ENCODE data around the gene PPP1CA. TPM values are rescaled to one million over a fixed set of nuclear protein-coding genes. Genes with fewer than 3 reads are reported as not detected.

PPP1CA gene
- total and polyA plus RNA-seq, 8 donors, result 108 to 173 (median 140) TPM

DNA sequence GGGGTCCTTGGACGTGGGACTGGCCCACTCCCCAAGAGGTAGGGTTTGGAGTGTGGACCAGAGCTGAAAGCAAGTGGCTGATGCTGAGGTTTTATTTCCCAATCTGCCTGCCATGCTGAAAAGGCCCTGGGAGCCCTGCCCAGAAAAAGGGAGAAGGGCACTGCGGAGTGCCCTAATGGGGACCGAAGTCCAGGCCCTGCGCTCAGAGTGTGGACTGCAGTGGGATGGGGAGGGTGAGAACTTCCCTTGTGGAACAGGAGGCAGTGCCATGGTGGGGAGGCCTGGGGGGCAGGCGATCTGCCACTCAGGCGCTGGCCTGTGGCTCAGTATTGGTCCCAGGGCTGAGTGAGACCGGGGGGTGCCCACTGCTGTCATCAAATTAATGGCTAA, 46.6 kb upstream of the PPP1CA start:
- TF ChIP-seq, protein P1, sequence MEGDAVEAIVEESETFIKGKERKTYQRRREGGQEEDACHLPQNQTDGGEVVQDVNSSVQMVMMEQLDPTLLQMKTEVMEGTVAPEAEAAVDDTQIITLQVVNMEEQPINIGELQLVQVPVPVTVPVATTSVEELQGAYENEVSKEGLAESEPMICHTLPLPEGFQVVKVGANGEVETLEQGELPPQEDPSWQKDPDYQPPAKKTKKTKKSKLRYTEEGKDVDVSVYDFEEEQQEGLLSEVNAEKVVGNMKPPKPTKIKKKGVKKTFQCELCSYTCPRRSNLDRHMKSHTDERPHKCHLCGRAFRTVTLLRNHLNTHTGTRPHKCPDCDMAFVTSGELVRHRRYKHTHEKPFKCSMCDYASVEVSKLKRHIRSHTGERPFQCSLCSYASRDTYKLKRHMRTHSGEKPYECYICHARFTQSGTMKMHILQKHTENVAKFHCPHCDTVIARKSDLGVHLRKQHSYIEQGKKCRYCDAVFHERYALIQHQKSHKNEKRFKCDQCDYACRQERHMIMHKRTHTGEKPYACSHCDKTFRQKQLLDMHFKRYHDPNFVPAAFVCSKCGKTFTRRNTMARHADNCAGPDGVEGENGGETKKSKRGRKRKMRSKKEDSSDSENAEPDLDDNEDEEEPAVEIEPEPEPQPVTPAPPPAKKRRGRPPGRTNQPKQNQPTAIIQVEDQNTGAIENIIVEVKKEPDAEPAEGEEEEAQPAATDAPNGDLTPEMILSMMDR (IDR thresholded peaks at IDR 0.05), result no peak
- no peaks in the 10 kb centered on the region for H3K36me3 ChIP-seq
- intact Hi-C loops (cut with DNase I), result no loop called here
- peaks cover 0 to 31% of the 10 kb centered on the region in 2 donors for H3K4me1 ChIP-seq
- DNase-seq, result peak in 1 of 4 donors; percentile 55
- H3K27me3 ChIP-seq, result no peaks in the 10 kb centered on the region
- no peak for ATAC-seq
- H3K4me3 ChIP-seq, result no peak overlapping the region
- H3K27ac ChIP-seq, result no peak overlapping the region
- no peaks in the 10 kb centered on the region for H3K9me3 ChIP-seq

DNA sequence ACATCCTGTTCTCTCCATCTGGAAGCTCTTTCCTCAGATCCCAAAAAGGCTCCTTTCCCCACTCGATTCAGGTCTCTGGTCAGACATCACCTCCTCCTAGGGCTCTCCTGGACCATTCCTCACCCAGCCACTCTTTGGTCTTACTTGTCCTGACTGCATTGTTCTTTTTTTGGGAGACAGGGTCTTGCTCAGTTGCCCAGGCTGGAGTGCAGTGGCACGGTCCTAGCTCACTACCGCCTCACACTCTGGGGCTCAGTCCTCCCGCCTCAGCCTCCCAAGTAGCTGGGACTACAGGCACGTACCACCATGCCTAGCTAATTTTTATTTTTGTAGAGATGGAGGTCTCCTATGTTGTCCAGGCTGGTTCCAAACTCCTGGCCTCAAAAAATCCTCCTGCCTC, 43.9 kb upstream of the PPP1CA start:
- Histone ChIP-seq H3K9me3 (no peaks in the 10 kb centered on the region), H3K36me3 (peaks cover 0 to 18% of the 10 kb centered on the region in 2 donors), H3K4me3 (no peak overlapping the region), H3K27me3 (no peaks in the 10 kb centered on the region), H3K27ac (no peak overlapping the region), H3K4me1 (peaks cover 6 to 57% of the 10 kb centered on the region in 2 donors)
- intact Hi-C loops (cut with DNase I), result no loop called here
- no peak for DNase-seq
- ATAC-seq, result no peak
- TF ChIP-seq, protein P1 (IDR thresholded peaks at IDR 0.05), result no peak

DNA sequence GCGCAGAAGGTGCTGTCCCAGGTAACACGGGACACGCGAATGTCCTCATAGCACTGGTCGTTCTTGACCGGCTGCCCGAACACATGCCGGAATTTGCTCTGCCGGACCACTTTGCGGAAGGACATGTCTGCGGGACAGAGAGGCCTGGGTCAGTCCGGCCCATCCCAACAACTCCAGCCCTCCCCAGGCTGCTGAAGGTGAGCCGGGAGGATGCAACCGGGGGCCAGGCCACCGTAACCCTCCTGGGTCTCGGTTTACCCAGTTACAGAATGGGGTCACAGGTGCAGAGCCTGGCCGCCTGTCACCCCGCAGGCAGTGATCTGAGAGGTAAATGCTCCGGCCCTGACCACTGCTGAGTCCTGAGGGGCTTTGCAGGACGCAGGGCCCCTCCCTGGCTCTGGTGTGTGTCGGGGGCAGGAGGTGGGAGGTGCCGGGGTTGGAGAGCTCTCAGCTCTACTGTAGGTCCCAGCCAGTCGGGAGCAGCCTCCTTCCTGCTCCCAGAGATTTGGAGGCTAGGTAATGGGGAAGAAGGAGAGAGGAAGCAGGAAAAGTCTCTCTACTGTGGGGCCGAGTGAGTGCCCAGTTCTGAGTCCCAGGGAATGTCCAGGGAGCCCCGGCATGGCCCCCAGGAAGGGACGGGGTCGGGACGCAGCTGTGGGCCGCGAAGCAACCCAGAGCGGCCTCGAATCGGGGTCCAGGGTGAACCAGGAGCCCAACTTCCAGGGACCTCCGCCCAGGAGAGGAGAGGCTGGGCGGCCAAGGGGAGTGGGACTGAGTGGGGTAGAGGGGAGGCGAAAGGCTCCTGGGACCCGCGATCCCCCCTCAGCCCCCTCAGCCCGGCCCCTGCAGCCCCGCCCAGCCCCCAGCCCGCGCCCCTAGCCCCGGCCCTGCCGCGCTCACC, 41.1 kb upstream of the PPP1CA start:
- intact Hi-C loops (cut with DNase I), result no loop called here
- peak overlapping the region; percentile 79 to 89 for H3K4me3 ChIP-seq
- peak overlapping the region; percentile 91 to 96 for H3K27ac ChIP-seq
- no peaks in the 10 kb centered on the region for H3K9me3 ChIP-seq
- H3K4me1 ChIP-seq, result peaks cover 6 to 63% of the 10 kb centered on the region in 2 donors
- no peaks in the 10 kb centered on the region for H3K27me3 ChIP-seq
- ATAC-seq (peak; percentile 1), DNase-seq (peak in 1 of 4 donors; percentile 72)
- TF ChIP-seq, protein P1 (IDR thresholded peaks at IDR 0.05), result no peak
- H3K36me3 ChIP-seq, result peaks cover 0 to 46% of the 10 kb centered on the region in 2 donors

DNA sequence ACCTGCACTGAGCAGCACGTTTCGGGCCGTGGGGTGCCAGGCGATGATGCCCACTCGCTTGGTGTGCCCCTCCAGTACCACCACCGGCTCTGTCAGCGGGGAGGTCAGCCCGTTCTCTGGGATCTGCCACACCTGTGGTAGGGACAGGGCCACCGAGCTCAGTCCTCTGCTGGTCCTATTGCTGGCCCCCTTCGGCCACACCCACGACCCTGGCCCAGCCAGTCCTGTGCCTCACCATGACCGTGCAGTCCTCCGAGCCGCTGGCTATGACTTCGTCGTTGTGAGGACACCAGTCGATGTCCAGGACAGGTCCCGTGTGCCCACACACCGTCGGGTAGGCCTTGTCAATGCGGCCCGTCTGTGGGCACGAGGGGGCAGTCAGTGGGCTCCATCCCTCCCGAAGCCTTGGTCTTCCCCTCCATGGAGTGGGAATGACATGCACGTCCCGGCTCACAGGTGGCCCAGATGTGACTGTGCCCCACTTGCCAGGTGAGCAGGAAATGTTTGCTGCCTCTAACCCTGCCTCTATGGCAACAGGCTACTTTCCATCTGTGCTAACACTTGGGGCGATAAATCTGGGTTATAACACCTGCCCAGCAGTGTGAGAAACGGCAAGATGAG, 40.2 kb upstream of the PPP1CA start:
- H3K4me1 ChIP-seq, result peaks cover 6 to 71% of the 10 kb centered on the region in 2 donors
- peak overlapping the region in 1 of 2 donors; percentile 18 for H3K27ac ChIP-seq
- peak overlapping the region in 1 of 2 donors; percentile 89 for H3K4me3 ChIP-seq
- intact Hi-C loops (cut with DNase I), result no loop called here
- no peaks in the 10 kb centered on the region for H3K9me3 ChIP-seq
- H3K36me3 ChIP-seq, result peaks cover 0 to 53% of the 10 kb centered on the region in 2 donors
- H3K27me3 ChIP-seq, result no peaks in the 10 kb centered on the region
- ATAC-seq (no peak), DNase-seq (peak in 1 of 4 donors; percentile 73)
- TF ChIP-seq, protein P1 (IDR thresholded peaks at IDR 0.05), result no peak

DNA sequence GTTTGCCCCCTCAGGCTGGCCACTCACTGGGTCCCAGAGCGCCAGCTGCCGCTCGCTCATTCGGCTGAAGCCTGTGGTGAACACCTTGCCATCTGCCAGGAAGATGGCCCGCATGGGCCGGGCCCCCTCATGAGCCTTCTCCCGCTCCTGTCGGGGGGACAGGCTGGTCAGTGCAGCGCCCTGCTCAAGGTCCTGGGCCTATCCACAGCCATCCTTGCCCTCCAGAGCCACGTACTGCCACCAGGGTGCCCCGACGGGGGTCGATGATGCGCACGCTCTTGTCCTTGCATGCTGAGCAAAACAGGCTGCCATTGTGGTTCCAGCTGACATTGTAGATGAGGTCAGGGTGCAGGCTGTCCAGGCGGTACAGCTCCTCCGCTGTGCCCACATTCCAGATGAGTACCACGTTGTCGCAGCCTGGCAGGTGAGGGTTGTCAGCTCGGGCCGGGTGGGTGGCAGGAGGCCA, 39.5 kb upstream of the PPP1CA start:
- Histone ChIP-seq H3K4me1 (peaks cover 6 to 76% of the 10 kb centered on the region in 2 donors), H3K36me3 (peaks cover 0 to 57% of the 10 kb centered on the region in 2 donors), H3K27me3 (no peaks in the 10 kb centered on the region), H3K4me3 (no peak overlapping the region), H3K27ac (peak overlapping the region in 1 of 2 donors; percentile 18), H3K9me3 (no peaks in the 10 kb centered on the region)
- ATAC-seq, result no peak
- peak in 1 of 4 donors; percentile 72 for DNase-seq
- intact Hi-C loops (cut with DNase I), result no loop called here
- TF ChIP-seq, protein P1 (IDR thresholded peaks at IDR 0.05), result no peak

All from left lung (tissue), 10 donors.